CD14-positive monocyte (primary cell): ENCODE measurements around the gene TPRN. TPM values are rescaled to one million over a fixed set of nuclear protein-coding genes. Genes with fewer than 3 reads are reported as not detected.
A peak's percentile ranks its signal among the peaks of the same experiment; 100 is the strongest.
"Not testable (repeated sequence)": the region's sequence is repeated elsewhere in the genome, so short reads cannot be mapped to it uniquely, and the experiment has no call there.

Source experiments
- DNase-seq, 3 donors: peaks; one replicate each; pipeline ENCODE4 v3.0.0-alpha.2; 2011 to 2022
- H2AFZ ChIP-seq: 2 replicates; pipeline ENCODE4 v1.6.0; 2012; ENCODE audit warnings: mild to moderate bottlenecking, low read depth, low read length, inconsistent platforms; ENCODE audit not compliant: insufficient read depth, poor library complexity, severe bottlenecking
- H3K27ac ChIP-seq, 2 donors: 1 replicate in 1 of 2; 2 replicates in 1 of 2; pipeline ENCODE4 v1.5.1; 2012 to 2013; ENCODE audit warnings: low read length in 2 of 2, control low read depth in 1 of 2, inconsistent platforms in 1 of 2, low read depth in 1 of 2, mild to moderate bottlenecking in 1 of 2
- H3K27me3 ChIP-seq, 2 donors: one replicate each; pipeline versions ENCODE4 v1.6.0 to v1.6.1; 2011 to 2013; ENCODE audit warnings: low read length in 2 of 2; ENCODE audit not compliant: control insufficient read depth in 2 of 2, insufficient read depth in 2 of 2
- H3K36me3 ChIP-seq, 2 donors: replicated peaks in 1 of 2; 1 replicate in 1 of 2; 2 replicates in 1 of 2; pipeline versions ENCODE4 v1.5.1 to v1.6.1; 2012 to 2013; ENCODE audit warnings: low read length in 2 of 2, control low read depth in 1 of 2, inconsistent platforms in 1 of 2, mild to moderate bottlenecking in 1 of 2; ENCODE audit not compliant: insufficient read depth in 2 of 2, control insufficient read depth in 1 of 2
- H3K4me1 ChIP-seq, 2 donors: 1 replicate in 1 of 2; 2 replicates in 1 of 2; pipeline versions ENCODE4 v1.5.1 to v1.6.1; 2012 to 2013; ENCODE audit warnings: low read length in 2 of 2, control low read depth in 1 of 2, inconsistent platforms in 1 of 2, mild to moderate bottlenecking in 1 of 2, moderate library complexity in 1 of 2; ENCODE audit not compliant: insufficient read depth in 2 of 2, control insufficient read depth in 1 of 2
- H3K4me2 ChIP-seq: replicated peaks from 2 replicates; pipeline ENCODE3; 2012; ENCODE audit warnings: low read length, moderate library complexity, mild to moderate bottlenecking; ENCODE audit not compliant: poor library complexity, severe bottlenecking; ENCODE audit errors: extremely low read depth
- H3K4me3 ChIP-seq, 3 experiments: fragments of 200-600 bp in 1 of 3; sonication (generic) in 1 of 3; replicated peaks in 1 of 3; 1 replicate in 2 of 3; 2 replicates in 1 of 3; pipeline ENCODE4 v1.5.1; 2011 to 2013; ENCODE audit warnings: low read length in 3 of 3, mild to moderate bottlenecking in 3 of 3, control low read depth in 2 of 3, low read depth in 2 of 3, inconsistent platforms in 1 of 3, moderate library complexity in 1 of 3
- H3K79me2 ChIP-seq: 2 replicates; pipeline ENCODE4 v1.6.0; 2012; ENCODE audit warnings: mild to moderate bottlenecking, control low read depth, inconsistent platforms, low read length, moderate library complexity; ENCODE audit not compliant: insufficient read depth
- H3K9ac ChIP-seq: 2 replicates; pipeline ENCODE4 v1.6.0; 2017; ENCODE audit warnings: low read length, mild to moderate bottlenecking; ENCODE audit not compliant: insufficient read depth, poor library complexity, severe bottlenecking
- H3K9me3 ChIP-seq, 2 donors: replicated peaks in 1 of 2; 1 replicate in 1 of 2; 2 replicates in 1 of 2; pipeline versions ENCODE4 v1.5.1 to v1.6.1; 2012 to 2013; ENCODE audit warnings: low read length in 2 of 2, control low read depth in 1 of 2; ENCODE audit not compliant: control insufficient read depth in 1 of 2, insufficient read depth in 1 of 2
- H4K20me1 ChIP-seq: 2 replicates; pipeline ENCODE4 v1.6.0; 2012; ENCODE audit warnings: mild to moderate bottlenecking, low read length, control low read depth, moderate library complexity; ENCODE audit not compliant: insufficient read depth
- H3K27ac Mint-ChIP-seq, 7 donors: one replicate each; pipeline ENCODE4 v1.8.0; 2020; ENCODE audit warnings: mild to moderate bottlenecking in 7 of 7, mixed read lengths in 7 of 7, moderate library complexity in 6 of 7, inconsistent platforms in 2 of 7
- H3K27me3 Mint-ChIP-seq, 3 donors: one replicate each; pipeline ENCODE4 v1.8.0; 2021 to 2022; ENCODE audit warnings: low read depth in 3 of 3, mild to moderate bottlenecking in 3 of 3, mixed read lengths in 3 of 3, moderate library complexity in 3 of 3, inconsistent platforms in 1 of 3
- H3K36me3 Mint-ChIP-seq, 2 donors: one replicate each; pipeline ENCODE4 v1.8.0; 2020; ENCODE audit warnings: mixed read lengths in 2 of 2, inconsistent platforms in 1 of 2, mild to moderate bottlenecking in 1 of 2
- H3K4me1 Mint-ChIP-seq: one replicate; pipeline ENCODE4 v1.8.0; 2020; ENCODE audit warnings: mild to moderate bottlenecking, mixed read lengths
- H3K4me3 Mint-ChIP-seq, 2 donors: one replicate each; pipeline ENCODE4 v1.8.0; 2020; ENCODE audit warnings: mild to moderate bottlenecking in 2 of 2, mixed read lengths in 2 of 2, moderate library complexity in 1 of 2
- H3K9me3 Mint-ChIP-seq, 7 donors: one replicate each; pipeline ENCODE4 v1.8.0; 2020 to 2022; ENCODE audit warnings: mixed read lengths in 7 of 7, mild to moderate bottlenecking in 6 of 7, moderate library complexity in 6 of 7, inconsistent platforms in 2 of 7
- WGBS: methylation state at CpG from one replicate; pipeline ENCODE4 v1.1.5; 2013; ENCODE audit warnings: missing lambda C conversion rate; ENCODE audit not compliant: insufficient coverage; 5-methylcytosine and 5-hydroxymethylcytosine counted together
- intact Hi-C, 2 donors: fragments of 100-400 bp; cut with micrococcal nuclease; formaldehyde crosslinking; loops; one replicate each; pipeline versions ENCODE4 v1.15.0 to v1.15.1; 2023
- polyA plus RNA-seq, 3 donors: library from polyadenylated mRNA; depleted of rRNA in 1 of 3; unstranded in 2 of 3; stranded (reverse) in 1 of 3; fragments of 300-500 nt in 2 of 3; fragments of >200 nt in 1 of 3; fragmentation: Illumina TruSeq in 2 of 3; gene quantifications; 1 replicate in 2 of 3; 2 replicates in 1 of 3; pipeline ENCODE4 v1.2.3, GENCODE V29; 2012 to 2021
- TF ChIP-seq, protein P1 (sequence below): fragments of 200-600 bp; IDR thresholded peaks from one replicate; pipeline ENCODE4 v1.8.0; 2022; ENCODE audit warnings: antibody characterized with exemption, mild to moderate bottlenecking

Gene TPRN
- polyA plus RNA-seq, 3 donors = 0.30 to 4.6 (median 0.46) TPM

DNA sequence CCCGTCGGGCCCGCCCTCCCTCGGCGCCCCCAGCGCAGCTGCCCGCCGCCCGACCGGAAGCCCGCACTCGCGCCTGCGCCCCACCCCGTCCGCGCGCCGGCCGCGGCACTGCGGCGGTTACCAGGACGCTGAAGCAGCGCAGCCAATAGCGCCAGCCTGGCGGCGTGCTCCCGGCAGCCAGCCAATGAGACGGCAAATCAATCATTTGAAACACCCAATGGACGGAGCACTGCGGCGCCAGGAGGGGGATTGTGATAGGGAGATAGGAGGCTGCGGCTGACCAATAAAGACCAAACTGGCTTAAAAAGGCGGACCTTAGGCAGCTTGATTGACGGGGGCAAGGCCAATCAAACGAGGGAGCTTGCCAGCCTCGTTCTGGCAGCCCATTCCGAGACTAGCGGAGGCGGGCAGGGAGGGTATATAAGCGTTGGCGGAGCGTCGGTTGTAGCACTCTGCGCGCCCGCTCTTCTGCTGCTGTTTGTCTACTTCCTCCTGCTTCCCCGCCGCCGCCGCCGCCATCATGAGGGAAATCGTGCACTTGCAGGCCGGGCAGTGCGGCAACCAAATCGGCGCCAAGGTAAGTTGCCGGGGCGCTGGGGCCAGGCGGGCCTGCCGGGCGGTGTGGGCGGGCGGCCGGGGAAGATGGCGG lies 40.4 kb upstream of the TPRN start, which contains the start of gene TUBB4B:
TSS of gene TUBB4B (plus strand) at position 447 of the 649 bp plus-strand sequence. CDS start at position 521, 74 bp downstream.
- H3K9me3 ChIP-seq = no peaks in the 10 kb centered on the region
- no peaks in the 10 kb centered on the region for H3K27me3 ChIP-seq
- peak within 1 kb of the TSS; percentile 88 for H2AFZ ChIP-seq
- H3K9ac ChIP-seq = peak within 1 kb of the TSS; percentile 91
- peaks cover 33% of the 10 kb centered on the region for H4K20me1 ChIP-seq
- Mint-ChIP-seq H3K36me3 (peaks cover 15 to 18% of the 10 kb centered on the region in 2 donors), H3K4me1 (peaks cover 47% of the 10 kb centered on the region), H3K27me3 (peaks cover 1 to 3% (median 2%) of the 10 kb centered on the region in 3 donors), H3K4me3 (peak within 1 kb of the TSS; percentile 84 to 85), H3K9me3 (peaks cover 0 to 3% (median 0%) of the 10 kb centered on the region in 7 donors), H3K27ac (peak within 1 kb of the TSS; percentile 77 to 93 (median 90))
- TF ChIP-seq, protein P1, sequence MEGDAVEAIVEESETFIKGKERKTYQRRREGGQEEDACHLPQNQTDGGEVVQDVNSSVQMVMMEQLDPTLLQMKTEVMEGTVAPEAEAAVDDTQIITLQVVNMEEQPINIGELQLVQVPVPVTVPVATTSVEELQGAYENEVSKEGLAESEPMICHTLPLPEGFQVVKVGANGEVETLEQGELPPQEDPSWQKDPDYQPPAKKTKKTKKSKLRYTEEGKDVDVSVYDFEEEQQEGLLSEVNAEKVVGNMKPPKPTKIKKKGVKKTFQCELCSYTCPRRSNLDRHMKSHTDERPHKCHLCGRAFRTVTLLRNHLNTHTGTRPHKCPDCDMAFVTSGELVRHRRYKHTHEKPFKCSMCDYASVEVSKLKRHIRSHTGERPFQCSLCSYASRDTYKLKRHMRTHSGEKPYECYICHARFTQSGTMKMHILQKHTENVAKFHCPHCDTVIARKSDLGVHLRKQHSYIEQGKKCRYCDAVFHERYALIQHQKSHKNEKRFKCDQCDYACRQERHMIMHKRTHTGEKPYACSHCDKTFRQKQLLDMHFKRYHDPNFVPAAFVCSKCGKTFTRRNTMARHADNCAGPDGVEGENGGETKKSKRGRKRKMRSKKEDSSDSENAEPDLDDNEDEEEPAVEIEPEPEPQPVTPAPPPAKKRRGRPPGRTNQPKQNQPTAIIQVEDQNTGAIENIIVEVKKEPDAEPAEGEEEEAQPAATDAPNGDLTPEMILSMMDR = no peak
- peaks cover 49 to 63% of the 10 kb centered on the region in 2 donors for H3K4me1 ChIP-seq
- peaks cover 34% of the 10 kb centered on the region for H3K79me2 ChIP-seq
- WGBS = under 1% methylated on average over 67 of the region's 67 CpGs
- DNase-seq = peak; percentile 100
- peak within 1 kb of the TSS; percentile 82 to 94 (median 90) for H3K4me3 ChIP-seq
- H3K27ac ChIP-seq = peak within 1 kb of the TSS; percentile 68 to 94
- peak within 1 kb of the TSS; percentile 97 for H3K4me2 ChIP-seq
- peaks cover 18 to 19% of the 10 kb centered on the region in 2 donors for H3K36me3 ChIP-seq
- intact Hi-C loops = loop anchor here (1.0 to 5.0 kb wide), 4 partner anchors 14 to 39 kb away; partner anchors contain the start of genes NELFB (in 2 of the 2) and TPRN (in 1 of the 2)

DNA sequence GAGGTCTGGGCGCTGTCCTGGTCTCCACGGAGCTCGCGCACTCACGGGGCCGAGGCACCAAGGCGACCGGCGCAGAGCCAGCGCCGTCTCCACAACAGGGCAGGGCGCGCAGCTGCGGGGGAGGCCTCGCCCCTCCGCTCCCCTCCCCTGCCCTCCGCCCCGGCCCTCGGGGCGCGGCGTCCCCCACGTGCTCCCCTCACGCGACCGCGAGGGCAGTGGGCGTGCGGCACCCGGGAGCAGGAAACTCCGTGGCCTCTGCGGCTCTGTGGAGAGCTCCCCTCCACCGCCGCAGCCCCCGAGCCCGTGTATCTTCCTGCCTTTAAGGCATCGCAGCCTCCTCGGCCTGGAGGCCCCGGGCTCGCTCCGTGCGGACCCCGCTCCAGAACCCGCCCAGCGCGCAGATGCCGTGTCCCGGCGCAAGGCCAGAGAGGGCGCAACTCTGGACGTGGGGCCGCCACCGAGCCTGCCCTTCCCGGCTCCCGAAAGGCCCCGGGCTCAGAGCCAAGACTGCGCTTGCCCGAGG lies 39.8 kb upstream of the TPRN start:
- Histone ChIP-seq H4K20me1 (peaks cover 33% of the 10 kb centered on the region), H2AFZ (peak overlapping the region; percentile 88), H3K4me2 (peak overlapping the region; percentile 96), H3K4me1 (peaks cover 49 to 63% of the 10 kb centered on the region in 2 donors), H3K9me3 (no peaks in the 10 kb centered on the region), H3K27ac (peak overlapping the region; percentile 68 to 82), H3K79me2 (peaks cover 34% of the 10 kb centered on the region), H3K9ac (peak overlapping the region; percentile 74), H3K4me3 (peak overlapping the region; percentile 52 to 80 (median 59)), H3K27me3 (no peaks in the 10 kb centered on the region), H3K36me3 (peaks cover 18 to 19% of the 10 kb centered on the region in 2 donors)
- Mint-ChIP-seq H3K4me1 (peaks cover 47% of the 10 kb centered on the region), H3K27me3 (peaks cover 2 to 3% (median 2%) of the 10 kb centered on the region in 3 donors), H3K9me3 (peaks cover 0 to 3% (median 0%) of the 10 kb centered on the region in 7 donors), H3K4me3 (peak overlapping the region; percentile 67 to 76), H3K36me3 (peaks cover 15 to 18% of the 10 kb centered on the region in 2 donors), H3K27ac (peak overlapping the region; percentile 6 to 84 (median 45))
- peak; percentile 42 to 65 (median 53) for DNase-seq
- TF ChIP-seq, protein P1 = peak; percentile 20
- under 1% methylated on average over 58 of the region's 58 CpGs for WGBS
- intact Hi-C loops = loop anchor here (2.0 to 5.0 kb wide), 2 partner anchors 14 to 38 kb away; partner anchors contain the start of genes NELFB (in 1 of the 2) and TPRN (in 1 of the 2)

GRCh38 chr9:137239541-137240200 lies 39.1 kb upstream of the TPRN start:
- not testable (repeated sequence) for H3K9me3 ChIP-seq, H3K27me3 ChIP-seq, H3K27me3 Mint-ChIP-seq, DNase-seq, H3K9me3 Mint-ChIP-seq
- peak overlapping the region; percentile 38 to 82 for H3K27ac ChIP-seq
- WGBS = 76% methylated on average over 8 of the region's 27 CpGs
- peaks cover 49 to 63% of the 10 kb centered on the region in 2 donors for H3K4me1 ChIP-seq
- H3K36me3 Mint-ChIP-seq = peaks cover 15 to 18% of the 10 kb centered on the region in 2 donors
- peak overlapping the region; percentile 52 to 80 (median 59) for H3K4me3 ChIP-seq
- peaks cover 47% of the 10 kb centered on the region for H3K4me1 Mint-ChIP-seq
- peaks cover 18 to 19% of the 10 kb centered on the region in 2 donors for H3K36me3 ChIP-seq
- peaks cover 32% of the 10 kb centered on the region for H4K20me1 ChIP-seq
- H3K79me2 ChIP-seq = peaks cover 34% of the 10 kb centered on the region
- peak overlapping the region; percentile 88 for H2AFZ ChIP-seq
- H3K9ac ChIP-seq = peak overlapping the region; percentile 74
- intact Hi-C loops = loop anchor here (2.0 to 5.0 kb wide), 4 partner anchors 15 to 117 kb away; partner anchors contain the start of genes ANAPC2 (in 1 of the 2), NELFB (in 1 of the 2), SSNA1 (in 1 of the 2) and TPRN (in 1 of the 2)
- peak overlapping the region; percentile 6 to 84 (median 45) for H3K27ac Mint-ChIP-seq
- H3K4me3 Mint-ChIP-seq = peak overlapping the region; percentile 67 to 76
- peak overlapping the region; percentile 96 for H3K4me2 ChIP-seq
